GM12873 (cell line): ENCODE data around the gene FLRT2.

Experiments used
- CTCF ChIP-seq: IDR thresholded peaks from 2 replicates; pipeline ENCODE4 v1.5.1; 2012; ENCODE audit warnings: low read depth, mild to moderate bottlenecking, moderate library complexity, low read length, control low read depth; ENCODE audit not compliant: insufficient read depth; ENCODE audit errors: missing control alignments

FLRT2 gene

GRCh38 chr14:85687456-85687855, 157.5 kb downstream of the FLRT2 start:
- no peak for TF ChIP-seq CTCF

GRCh38 chr14:85688006-85688405, 158.1 kb downstream of the FLRT2 start:
- TF ChIP-seq CTCF: no peak

GRCh38 chr14:85695300-85695699, 165.4 kb downstream of the FLRT2 start:
- no peak for TF ChIP-seq CTCF

- no peak for TF ChIP-seq CTCF
Observed at GRCh38 chr14:85701116-85701515, 171.2 kb downstream of the FLRT2 start.

GRCh38 chr14:85701763-85702162, 171.8 kb downstream of the FLRT2 start:
- TF ChIP-seq CTCF: no peak

GRCh38 chr14:85702191-85702590, 172.2 kb downstream of the FLRT2 start:
- no peak for TF ChIP-seq CTCF

GRCh38 chr14:85702997-85703396, 173.1 kb downstream of the FLRT2 start:
- no peak for TF ChIP-seq CTCF
